OCI-LY7 (cell line): ENCODE results near the gene SPRED2. TPM values are rescaled to one million over a fixed set of nuclear protein-coding genes. Genes with fewer than 3 reads are reported as not detected.

Experiments used
- BruUV-seq: library from RNA; stranded (reverse); fragments of 400-500 nt; replicated peaks from 2 replicates; lab custom pipeline; 2021; lab: Mats Ljungman, UMichigan
- CTCF ChIA-PET: fragments of 300-600 bp; sonication (Branson Sonifier 250); formaldehyde crosslinking; loops from one replicate; lab custom pipeline; 2022; ENCODE audit warnings: antibody characterized with exemption; ENCODE audit not compliant: unreplicated experiment; lab: Charles Lee
- POLR2A ChIA-PET: fragments of 300-600 bp; sonication (Branson Sonifier 250); formaldehyde crosslinking; loops from one replicate; lab custom pipeline; 2022; ENCODE audit warnings: antibody characterized with exemption; lab: Charles Lee
- DNase-seq: peaks from one replicate; pipeline ENCODE4 v3.0.0-alpha.2; 2015; ENCODE audit warnings: low spot score
- H2AFZ ChIP-seq: fragments of 200-600 bp; sonication (generic), shearing (Covaris generic); 2 replicates; pipeline ENCODE4 v1.6.1; 2014; ENCODE audit warnings: mild to moderate bottlenecking, antibody characterized with exemption, low read length, moderate library complexity
- H3K27ac ChIP-seq: fragments of 200-600 bp; sonication (generic); 2 replicates; pipeline ENCODE4 v1.5.1; 2014; ENCODE audit warnings: mixed run types, low read depth, mild to moderate bottlenecking, moderate library complexity, low read length, inconsistent platforms; ENCODE audit not compliant: poor library complexity, severe bottlenecking
- H3K36me3 ChIP-seq: fragments of 200-600 bp; sonication (generic); 2 replicates; pipeline ENCODE4 v1.6.1; 2014; ENCODE audit warnings: mild to moderate bottlenecking, antibody characterized with exemption, low read length, moderate library complexity, mixed read lengths; ENCODE audit not compliant: insufficient read depth
- H3K4me1 ChIP-seq: fragments of 200-600 bp; sonication (generic); 2 replicates; pipeline ENCODE4 v1.5.1; 2014; ENCODE audit warnings: mild to moderate bottlenecking, low read length; ENCODE audit not compliant: insufficient read depth, poor library complexity, severe bottlenecking
- H3K4me2 ChIP-seq: fragments of 200-600 bp; sonication (generic); 2 replicates; pipeline ENCODE4 v1.6.1; 2014; ENCODE audit warnings: mild to moderate bottlenecking, low read length
- H3K4me3 ChIP-seq: fragments of 200-600 bp; sonication (generic); 2 replicates; pipeline ENCODE4 v1.5.1; 2014; ENCODE audit warnings: mild to moderate bottlenecking, low read depth, low read length; ENCODE audit not compliant: poor library complexity, severe bottlenecking
- H3K79me2 ChIP-seq: fragments of 200-600 bp; sonication (generic); 2 replicates; pipeline ENCODE4 v1.6.1; 2016; ENCODE audit warnings: low read depth, mild to moderate bottlenecking, low read length, moderate library complexity, mixed read lengths; ENCODE audit not compliant: insufficient read depth
- H3K9me2 ChIP-seq: fragments of 200-600 bp; sonication (generic); 2 replicates; pipeline ENCODE4 v1.6.1; 2016; ENCODE audit warnings: mild to moderate bottlenecking, low read length, mixed read lengths; ENCODE audit not compliant: insufficient read depth
- H3K9me3 ChIP-seq: fragments of 200-600 bp; sonication (generic); 2 replicates; pipeline ENCODE4 v1.6.1; 2014; ENCODE audit warnings: mild to moderate bottlenecking, mixed run types, low read length, mixed read lengths
- H4K20me1 ChIP-seq: fragments of 200-600 bp; sonication (generic); 2 replicates; pipeline ENCODE4 v1.6.1; 2014; ENCODE audit warnings: mild to moderate bottlenecking, antibody characterized with exemption, low read length, moderate library complexity, mixed read lengths; ENCODE audit not compliant: insufficient read depth
- EZH2phosphoT487 ChIP-seq: fragments of 200-600 bp; sonication (generic); IDR thresholded peaks from 2 replicates; pipeline ENCODE4 v1.6.1; 2018; ENCODE audit warnings: low read depth, borderline replicate concordance, mild to moderate bottlenecking, mixed run types, antibody characterized with exemption, low read length, moderate library complexity, mixed read lengths
- intact Hi-C: fragments of 100-400 bp; cut with micrococcal nuclease; formaldehyde crosslinking; loops from one replicate; pipeline ENCODE4 v1.10.0; 2022; ENCODE audit not compliant: unreplicated experiment
- total RNA-seq, 2 experiments: library from RNA; depleted of rRNA in 1 of 2; stranded (reverse); fragments of >200 nt in 1 of 2; shearing (Covaris generic) in 1 of 2; gene quantifications; 2 replicates each; pipeline ENCODE4 v1.2.3, GENCODE V29; 2014 to 2022
- TF ChIP-seq, protein P1 (sequence below): fragments of 200-600 bp; sonication (generic); conservative IDR thresholded peaks from 2 replicates; pipeline ENCODE4 v1.5.1; 2014; ENCODE audit warnings: mild to moderate bottlenecking, antibody characterized with exemption, low read length, moderate library complexity, mixed read lengths

The SPRED2 gene
- total RNA-seq, 2 experiments from 2014 or later: 8.0 to 49.1 TPM

GRCh38 chr2:65267008-65267407 is 165.4 kb downstream of the SPRED2 start:
- TF ChIP-seq, protein P1, sequence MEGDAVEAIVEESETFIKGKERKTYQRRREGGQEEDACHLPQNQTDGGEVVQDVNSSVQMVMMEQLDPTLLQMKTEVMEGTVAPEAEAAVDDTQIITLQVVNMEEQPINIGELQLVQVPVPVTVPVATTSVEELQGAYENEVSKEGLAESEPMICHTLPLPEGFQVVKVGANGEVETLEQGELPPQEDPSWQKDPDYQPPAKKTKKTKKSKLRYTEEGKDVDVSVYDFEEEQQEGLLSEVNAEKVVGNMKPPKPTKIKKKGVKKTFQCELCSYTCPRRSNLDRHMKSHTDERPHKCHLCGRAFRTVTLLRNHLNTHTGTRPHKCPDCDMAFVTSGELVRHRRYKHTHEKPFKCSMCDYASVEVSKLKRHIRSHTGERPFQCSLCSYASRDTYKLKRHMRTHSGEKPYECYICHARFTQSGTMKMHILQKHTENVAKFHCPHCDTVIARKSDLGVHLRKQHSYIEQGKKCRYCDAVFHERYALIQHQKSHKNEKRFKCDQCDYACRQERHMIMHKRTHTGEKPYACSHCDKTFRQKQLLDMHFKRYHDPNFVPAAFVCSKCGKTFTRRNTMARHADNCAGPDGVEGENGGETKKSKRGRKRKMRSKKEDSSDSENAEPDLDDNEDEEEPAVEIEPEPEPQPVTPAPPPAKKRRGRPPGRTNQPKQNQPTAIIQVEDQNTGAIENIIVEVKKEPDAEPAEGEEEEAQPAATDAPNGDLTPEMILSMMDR: no peak
- no peak for TF ChIP-seq EZH2phosphoT487
- ChIA-PET POLR2A (interaction anchor here (1.3 kb wide), 1 partner anchor 105 kb away, joined by 4 read pairs; no protein-coding TSS in a partner anchor), CTCF (no interaction called here)
- Histone ChIP-seq H3K4me1 (peaks cover 9% of the 10 kb centered on the region), H4K20me1 (no peaks in the 10 kb centered on the region), H3K36me3 (peaks cover 93% of the 10 kb centered on the region), H3K79me2 (peaks cover 11% of the 10 kb centered on the region; the same call in 1 of the 2 replicates), H2AFZ (no peak overlapping the region), H3K9me3 (no peaks in the 10 kb centered on the region), H3K9me2 (no peaks in the 10 kb centered on the region), H3K4me3 (no peak overlapping the region), H3K4me2 (no peak overlapping the region), H3K27ac (no peak overlapping the region)
- DNase-seq: no peak
- BruUV-seq: no TSS peak
- intact Hi-C loops: no loop called here

GRCh38 chr2:65265671-65266045 is 166.7 kb downstream of the SPRED2 start:
- TF ChIP-seq, protein P1: no peak
- no peak for TF ChIP-seq EZH2phosphoT487

More at GRCh38 chr2:65265671-65266045, 166.7 kb downstream of the SPRED2 start:
- H3K9me2 ChIP-seq: no peaks in the 10 kb centered on the region
- no peak overlapping the region for H3K27ac ChIP-seq
- peaks cover 94% of the 10 kb centered on the region for H3K36me3 ChIP-seq
- H3K4me2 ChIP-seq: no peak overlapping the region
- H3K79me2 ChIP-seq: peaks cover 14% of the 10 kb centered on the region; the same call in 1 of the 2 replicates
- ChIA-PET CTCF (interaction anchor here (0.6 to 1.1 kb wide), 3 partner anchors 11 to 181 kb away, joined by 3 to 4 read pairs (median 3); no protein-coding TSS in a partner anchor), POLR2A (no interaction called here)
- H2AFZ ChIP-seq: no peak overlapping the region
- H3K9me3 ChIP-seq: no peaks in the 10 kb centered on the region
- peaks cover 9% of the 10 kb centered on the region for H3K4me1 ChIP-seq
- H3K4me3 ChIP-seq: no peak overlapping the region
- H4K20me1 ChIP-seq: no peaks in the 10 kb centered on the region; the same call in 1 of the 2 replicates
- intact Hi-C loops: loop anchor here (1.0 to 2.0 kb wide), 4 partner anchors 166 to 307 kb away; no protein-coding TSS in a partner anchor
- no peak for DNase-seq
- BruUV-seq: no TSS peak
